HAP-1 (cell line): ENCODE data around the gene SLC5A11.
A peak's percentile ranks its signal among the peaks of the same experiment; 100 is the strongest.
"Not testable (repeated sequence)": the region's sequence is repeated elsewhere in the genome, so short reads cannot be mapped to it uniquely, and the experiment has no call there.

Source experiments
- DNase-seq, 2 experiments: peaks; one replicate each; pipeline ENCODE4 v3.0.0-alpha.2; 2016 to 2020; ENCODE audit warnings: low spot score in 2 of 2
- H3K27me3 ChIP-seq: fragments of 250-450 bp; sonication (Bioruptor Pico); 2 replicates; pipeline ENCODE4 v1.5.1; 2020; ENCODE audit warnings: low read depth, mild to moderate bottlenecking, moderate library complexity
- H3K36me3 ChIP-seq: fragments of 250-450 bp; sonication (Bioruptor Pico); replicated peaks from 2 replicates; pipeline ENCODE4 v1.5.1; 2020; ENCODE audit warnings: mild to moderate bottlenecking
- H3K4me1 ChIP-seq: fragments of 250-450 bp; sonication (Bioruptor Pico); 2 replicates; pipeline ENCODE4 v1.5.1; 2020; ENCODE audit warnings: mild to moderate bottlenecking
- H3K4me3 ChIP-seq: fragments of 250-450 bp; sonication (Bioruptor Pico); 2 replicates; pipeline ENCODE4 v1.5.1; 2020; ENCODE audit warnings: mild to moderate bottlenecking, moderate library complexity
- H3K9me3 ChIP-seq: fragments of 250-450 bp; sonication (Bioruptor Pico); 2 replicates; pipeline ENCODE4 v1.5.1; 2020; ENCODE audit warnings: mild to moderate bottlenecking, moderate library complexity
- in situ Hi-C: fragments of 300-500 bp; cut with MboI; formaldehyde crosslinking; loops from 3 replicates; pipeline ENCODE4 v1.14.3; 2020; ENCODE audit warnings: low sequenced_read_pairs, inconsistent platforms, mixed read lengths

The SLC5A11 gene

DNA sequence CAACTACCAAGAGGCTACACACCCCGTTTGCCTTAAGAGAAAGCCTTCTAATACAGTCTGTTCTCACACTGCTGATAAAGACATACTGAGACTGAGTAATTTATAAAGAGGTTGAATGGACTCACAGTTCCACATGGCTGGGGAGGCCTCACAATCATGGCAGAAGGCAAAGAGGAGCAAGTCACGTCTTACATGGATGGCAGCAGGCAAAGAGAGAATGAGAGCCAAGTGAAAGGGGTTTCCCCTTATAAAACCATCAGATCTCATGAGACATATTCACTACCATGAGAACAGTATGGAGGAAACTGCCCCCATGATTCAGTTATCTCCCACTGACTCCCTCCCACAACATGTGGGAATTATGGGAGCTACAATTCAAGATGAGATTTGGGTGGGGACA lies 51.8 kb downstream of the SLC5A11 start:
- in situ Hi-C loops, H3K27me3 ChIP-seq, H3K4me1 ChIP-seq, H3K36me3 ChIP-seq, H3K9me3 ChIP-seq, H3K4me3 ChIP-seq, DNase-seq: not testable (repeated sequence)

- in situ Hi-C loops: no loop called here
- Histone ChIP-seq H3K4me3 (no peak overlapping the region), H3K27me3 (no peaks in the 10 kb centered on the region), H3K4me1 (no peaks in the 10 kb centered on the region), H3K36me3 (no peaks in the 10 kb centered on the region), H3K9me3 (no peaks in the 10 kb centered on the region)
- no peak for DNase-seq
Measured at GRCh38 chr16:24900230-24900629, 54.5 kb downstream of the SLC5A11 start.

DNA sequence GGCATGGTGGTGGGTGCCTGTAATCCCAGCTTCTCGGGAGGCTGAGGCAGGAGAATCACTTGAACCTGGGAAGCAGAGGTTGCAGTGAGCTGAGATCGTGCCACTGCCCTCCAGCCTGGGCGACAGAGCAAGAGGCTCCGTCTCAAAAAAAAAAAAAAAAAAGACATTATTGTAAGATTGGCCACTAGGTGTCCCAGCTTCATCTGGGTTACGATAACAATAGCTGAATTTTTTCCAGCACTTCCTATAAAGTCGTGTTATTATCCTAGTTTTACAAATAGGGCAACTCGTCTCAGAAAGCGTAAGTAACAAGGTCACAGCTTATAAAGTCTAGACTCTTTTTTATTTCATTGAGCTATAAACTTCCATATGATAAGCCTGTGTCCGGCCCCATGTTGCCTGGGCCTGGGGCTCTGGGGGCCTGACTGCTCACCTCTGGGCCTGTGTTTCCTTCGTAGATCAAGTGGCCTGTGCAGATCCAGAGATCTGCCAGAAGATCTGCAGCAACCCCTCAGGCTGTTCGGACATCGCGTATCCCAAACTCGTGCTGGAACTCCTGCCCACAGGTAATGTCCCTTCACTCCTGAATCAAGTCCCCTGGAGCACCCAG lies 60.5 kb downstream of the SLC5A11 start:
- Histone ChIP-seq H3K27me3 (no peaks in the 10 kb centered on the region), H3K4me1 (no peaks in the 10 kb centered on the region), H3K36me3 (no peaks in the 10 kb centered on the region), H3K4me3 (no peak overlapping the region), H3K9me3 (no peaks in the 10 kb centered on the region)
- DNase-seq: peak in 1 of 2 experiments; percentile 20
- in situ Hi-C loops: no loop called here

GRCh38 chr16:24906901-24907300 lies 61.1 kb downstream of the SLC5A11 start:
- Histone ChIP-seq H3K4me1 (no peaks in the 10 kb centered on the region), H3K4me3 (no peak overlapping the region)
- in situ Hi-C loops: no loop called here

DNA sequence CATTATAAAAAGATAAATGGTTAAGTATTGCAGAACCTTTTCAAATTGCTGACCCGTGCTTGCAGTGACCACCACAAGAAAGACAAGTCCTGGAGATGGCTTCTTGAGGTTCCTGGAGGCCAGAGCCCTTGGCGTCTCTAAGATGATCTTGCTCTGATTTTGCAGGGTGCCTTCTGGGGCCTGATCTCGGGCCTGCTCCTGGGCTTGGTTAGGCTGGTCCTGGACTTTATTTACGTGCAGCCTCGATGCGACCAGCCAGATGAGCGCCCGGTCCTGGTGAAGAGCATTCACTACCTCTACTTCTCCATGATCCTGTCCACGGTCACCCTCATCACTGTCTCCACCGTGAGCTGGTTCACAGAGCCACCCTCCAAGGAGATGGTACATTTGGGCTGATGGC lies 63.0 kb downstream of the SLC5A11 start:
- H3K27me3 ChIP-seq: no peaks in the 10 kb centered on the region
- H3K9me3 ChIP-seq: no peaks in the 10 kb centered on the region
- H3K36me3 ChIP-seq: no peaks in the 10 kb centered on the region
- H3K4me1 ChIP-seq: no peaks in the 10 kb centered on the region
- in situ Hi-C loops: no loop called here
- H3K4me3 ChIP-seq: no peak overlapping the region
- no peak for DNase-seq

More at GRCh38 chr16:24906901-24907300, 61.1 kb downstream of the SLC5A11 start:
- Histone ChIP-seq H3K9me3 (no peaks in the 10 kb centered on the region), H3K27me3 (no peaks in the 10 kb centered on the region), H3K36me3 (no peaks in the 10 kb centered on the region)
- no peak for DNase-seq

- in situ Hi-C loops: no loop called here
- H3K4me1 ChIP-seq: no peaks in the 10 kb centered on the region
- H3K36me3 ChIP-seq: no peaks in the 10 kb centered on the region
Measured at GRCh38 chr16:24909856-24910255, 64.1 kb downstream of the SLC5A11 start.

GRCh38 chr16:24915019-24915418 lies 69.3 kb downstream of the SLC5A11 start:
- Histone ChIP-seq H3K36me3 (no peaks in the 10 kb centered on the region; the same call in none of the 2 replicates), H3K27me3 (no peaks in the 10 kb centered on the region), H3K9me3 (no peaks in the 10 kb centered on the region), H3K4me1 (no peaks in the 10 kb centered on the region), H3K4me3 (no peak overlapping the region)
- DNase-seq: no peak
- in situ Hi-C loops: no loop called here

More at GRCh38 chr16:24909856-24910255, 64.1 kb downstream of the SLC5A11 start:
- Histone ChIP-seq H3K4me3 (no peak overlapping the region), H3K27me3 (no peaks in the 10 kb centered on the region), H3K9me3 (no peaks in the 10 kb centered on the region)
- DNase-seq: no peak

DNA sequence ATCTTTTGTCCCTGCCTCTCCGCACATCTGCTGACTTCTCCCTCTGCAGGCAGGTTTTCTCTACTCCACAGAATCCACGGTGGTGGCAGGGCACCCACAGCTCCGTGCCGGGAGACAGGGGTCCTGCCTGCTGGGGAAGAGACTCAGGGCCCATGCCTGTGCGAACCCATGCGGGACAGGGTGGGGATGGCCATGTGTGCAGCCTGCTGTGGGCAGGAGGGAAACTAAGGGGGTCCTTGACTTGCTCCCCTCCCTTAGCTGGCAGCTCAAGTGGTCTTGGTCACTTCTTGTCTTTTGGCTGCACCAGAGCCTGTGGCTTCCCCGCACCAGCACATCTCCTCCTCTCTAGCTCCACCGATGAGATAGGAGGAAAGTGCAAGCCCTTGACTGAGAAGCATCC lies 69.8 kb downstream of the SLC5A11 start:
- no peak for DNase-seq
- H3K36me3 ChIP-seq: no peaks in the 10 kb centered on the region; the same call in none of the 2 replicates
- H3K9me3 ChIP-seq: no peaks in the 10 kb centered on the region
- H3K4me3 ChIP-seq: no peak overlapping the region
- no peaks in the 10 kb centered on the region for H3K27me3 ChIP-seq
- in situ Hi-C loops: no loop called here
- H3K4me1 ChIP-seq: no peaks in the 10 kb centered on the region

- no peaks in the 10 kb centered on the region for H3K4me1 ChIP-seq
- in situ Hi-C loops: no loop called here
- no peak for DNase-seq
- H3K36me3 ChIP-seq: no peaks in the 10 kb centered on the region; the same call in none of the 2 replicates
- H3K27me3 ChIP-seq: no peaks in the 10 kb centered on the region
- no peaks in the 10 kb centered on the region for H3K9me3 ChIP-seq
- no peak overlapping the region for H3K4me3 ChIP-seq
Measured at GRCh38 chr16:24917236-24917635, 71.5 kb downstream of the SLC5A11 start.

- no peaks in the 10 kb centered on the region for H3K27me3 ChIP-seq
- H3K4me3 ChIP-seq: no peak overlapping the region
- H3K36me3 ChIP-seq: no peaks in the 10 kb centered on the region; the same call in none of the 2 replicates
- in situ Hi-C loops: no loop called here
- no peak for DNase-seq
- no peaks in the 10 kb centered on the region for H3K4me1 ChIP-seq
- H3K9me3 ChIP-seq: no peaks in the 10 kb centered on the region
Measured at GRCh38 chr16:24917891-24918290, 72.1 kb downstream of the SLC5A11 start.

- Histone ChIP-seq H3K9me3 (no peaks in the 10 kb centered on the region), H3K27me3 (no peaks in the 10 kb centered on the region), H3K4me3 (no peak overlapping the region), H3K4me1 (no peaks in the 10 kb centered on the region), H3K36me3 (no peaks in the 10 kb centered on the region; the same call in none of the 2 replicates)
- no peak for DNase-seq
- in situ Hi-C loops: no loop called here
Measured at GRCh38 chr16:24918641-24919040, 72.9 kb downstream of the SLC5A11 start.

- no peaks in the 10 kb centered on the region; the same call in none of the 2 replicates for H3K36me3 ChIP-seq
- H3K4me3 ChIP-seq: no peak overlapping the region
- H3K4me1 ChIP-seq: no peaks in the 10 kb centered on the region
- H3K27me3 ChIP-seq: no peaks in the 10 kb centered on the region
- DNase-seq: no peak
- in situ Hi-C loops: no loop called here
- no peaks in the 10 kb centered on the region for H3K9me3 ChIP-seq
Measured at GRCh38 chr16:24919536-24919935, 73.8 kb downstream of the SLC5A11 start.

GRCh38 chr16:24920568-24920967 lies 74.8 kb downstream of the SLC5A11 start:
- DNase-seq: no peak
- no peaks in the 10 kb centered on the region for H3K27me3 ChIP-seq
- H3K9me3 ChIP-seq: no peaks in the 10 kb centered on the region
- peaks cover 3% of the 10 kb centered on the region for H3K36me3 ChIP-seq
- H3K4me1 ChIP-seq: no peaks in the 10 kb centered on the region
- in situ Hi-C loops: no loop called here
- no peak overlapping the region for H3K4me3 ChIP-seq

DNA sequence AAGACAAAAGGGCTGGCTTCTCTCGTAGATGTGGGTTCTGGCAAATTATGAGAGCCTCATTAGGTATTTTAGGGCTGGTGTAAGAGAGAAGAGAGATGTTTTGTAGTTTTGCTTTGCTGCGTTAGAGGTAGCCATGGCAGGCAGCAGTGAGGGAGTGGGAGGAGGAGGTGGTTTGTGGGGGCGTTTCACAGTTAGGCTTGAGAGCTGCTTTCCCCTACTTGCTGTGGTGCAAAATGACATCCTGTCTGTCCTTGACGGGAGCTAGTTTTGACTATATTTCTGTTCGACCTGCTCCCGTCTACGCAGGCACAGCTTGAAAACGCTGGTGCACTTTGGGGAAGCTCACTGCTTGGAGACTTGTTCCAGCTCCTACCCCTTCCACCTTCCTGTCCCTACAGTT lies 75.5 kb downstream of the SLC5A11 start:
- no peaks in the 10 kb centered on the region for H3K4me1 ChIP-seq
- no peak for DNase-seq
- no peaks in the 10 kb centered on the region for H3K27me3 ChIP-seq
- H3K36me3 ChIP-seq: peaks cover 4% of the 10 kb centered on the region
- no peak overlapping the region for H3K4me3 ChIP-seq
- H3K9me3 ChIP-seq: no peaks in the 10 kb centered on the region
- in situ Hi-C loops: no loop called here

DNA sequence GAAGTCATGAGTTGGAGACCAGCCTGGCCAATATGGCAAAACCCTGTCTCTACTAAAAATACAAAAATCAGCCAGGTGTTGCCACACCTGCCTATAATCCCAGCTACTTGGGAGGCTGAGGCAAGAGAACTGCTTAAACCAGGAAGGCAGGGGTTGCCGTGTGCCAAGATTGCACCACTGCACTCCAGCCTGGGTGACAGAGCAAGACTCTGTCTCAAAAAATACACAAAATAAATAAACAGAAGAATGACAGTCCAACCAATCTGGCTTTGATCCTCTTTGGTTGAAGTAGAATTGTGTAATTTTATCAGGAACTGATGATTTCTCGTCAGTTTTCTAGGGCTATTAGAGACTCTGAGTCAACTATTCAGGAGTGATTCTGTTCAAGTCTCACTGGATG lies 79.4 kb downstream of the SLC5A11 start:
- in situ Hi-C loops: no loop called here
- Histone ChIP-seq H3K27me3 (no peaks in the 10 kb centered on the region), H3K9me3 (no peaks in the 10 kb centered on the region), H3K36me3 (peaks cover 18% of the 10 kb centered on the region), H3K4me1 (no peaks in the 10 kb centered on the region), H3K4me3 (no peak overlapping the region)
- DNase-seq: no peak
